ENCODE results near the gene UPK3B.
"Not testable (repeated sequence)": the region's sequence is repeated elsewhere in the genome, so short reads cannot be mapped to it uniquely, and the experiment has no call there.

Gene UPK3B

GRCh38 chr7:76492139-76492538 lies 18.2 kb upstream of the UPK3B start:
- not testable (repeated sequence) for DNase-seq (ENCODE audit: low spot score)

- not testable (repeated sequence) for DNase-seq (ENCODE audit: low spot score)
These were observed 14.6 kb upstream of the UPK3B start for GRCh38 chr7:76495717-76496116.

GRCh38 chr7:76497918-76498582 lies 12.3 kb upstream of the UPK3B start:
- DNase-seq (ENCODE audit: low spot score) = not testable (repeated sequence)

GRCh38 chr7:76498583-76499200 lies 11.7 kb upstream of the UPK3B start:
- DNase-seq (ENCODE audit: low spot score) = not testable (repeated sequence)

GRCh38 chr7:76499201-76499923 lies 11.0 kb upstream of the UPK3B start:
- DNase-seq (ENCODE audit: low spot score) = not testable (repeated sequence)

- DNase-seq (ENCODE audit: low spot score) = not testable (repeated sequence)
These were observed 10.5 kb upstream of the UPK3B start for GRCh38 chr7:76499924-76500241.

- DNase-seq (ENCODE audit: low spot score) = not testable (repeated sequence)
These were observed 8.1 kb upstream of the UPK3B start for GRCh38 chr7:76502224-76502623.

- not testable (repeated sequence) for DNase-seq (ENCODE audit: low spot score)
These were observed 7.5 kb upstream of the UPK3B start for GRCh38 chr7:76502836-76503235.

GRCh38 chr7:76503244-76503643 lies 7.1 kb upstream of the UPK3B start:
- not testable (repeated sequence) for DNase-seq (ENCODE audit: low spot score)

- DNase-seq (ENCODE audit: low spot score) = not testable (repeated sequence)
These were observed 5.8 kb upstream of the UPK3B start for GRCh38 chr7:76504351-76505167.

- DNase-seq (ENCODE audit: low spot score) = no peak
These were observed 4.9 kb upstream of the UPK3B start for GRCh38 chr7:76505168-76506080.

GRCh38 chr7:76506081-76506440 lies 4.3 kb upstream of the UPK3B start:
- DNase-seq (ENCODE audit: low spot score) = no peak

- not testable (repeated sequence) for DNase-seq (ENCODE audit: low spot score)
These were observed 3.7 kb upstream of the UPK3B start for GRCh38 chr7:76506643-76507042.

- DNase-seq (ENCODE audit: low spot score) = no peak
These were observed 2.5 kb upstream of the UPK3B start for GRCh38 chr7:76507723-76508406.

GRCh38 chr7:76511200-76511910 lies 1.0 kb downstream of the UPK3B start:
- not testable (repeated sequence) for DNase-seq (ENCODE audit: low spot score)

GRCh38 chr7:76511911-76512885 lies 1.8 kb downstream of the UPK3B start:
- not testable (repeated sequence) for DNase-seq (ENCODE audit: low spot score)

- DNase-seq (ENCODE audit: low spot score) = no peak
These were observed 2.8 kb downstream of the UPK3B start for GRCh38 chr7:76512941-76513816.

Measured in kidney capillary endothelial cell (primary cell).